Testis (tissue), 2 donors: ENCODE data around the gene CEP295NL.

ENCODE experiments used
- POLR2A ChIP-seq: fragments of 450-650 bp; IDR thresholded peaks from one replicate; pipeline ENCODE4 v1.6.1; 2017; ENCODE audit warnings: antibody characterized with exemption, mild to moderate bottlenecking, moderate library complexity
- TF ChIP-seq, protein P1 (sequence below), 3 experiments: fragments of 450-650 bp in 2 of 3; fragments of 200-600 bp in 1 of 3; sonication (generic) in 1 of 3; IDR thresholded peaks; one replicate each; pipeline ENCODE4 v1.5.1; 2016 to 2019; ENCODE audit warnings: antibody characterized with exemption in 3 of 3, mild to moderate bottlenecking in 2 of 3, moderate library complexity in 1 of 3

DNA sequence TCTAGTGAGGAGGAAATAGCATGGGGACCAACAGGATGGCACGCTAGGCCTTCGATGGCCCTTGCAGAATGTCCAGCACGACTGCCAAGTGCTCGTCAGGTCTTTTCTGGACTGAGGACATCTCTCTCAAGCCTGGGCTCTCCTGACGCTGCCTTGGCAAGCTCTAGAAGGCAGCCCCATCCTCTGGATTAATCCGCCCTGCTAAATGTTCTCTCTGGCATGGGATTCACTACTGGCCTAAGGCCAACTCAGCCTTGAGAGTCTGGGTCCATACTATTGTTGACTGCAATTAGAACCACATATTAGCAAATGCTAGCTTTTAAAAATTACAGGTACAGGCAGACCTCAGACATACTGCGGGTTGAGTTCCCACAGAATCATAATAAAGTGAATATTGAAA, 2.5 kb upstream of the CEP295NL start:
- TF ChIP-seq, protein P1, sequence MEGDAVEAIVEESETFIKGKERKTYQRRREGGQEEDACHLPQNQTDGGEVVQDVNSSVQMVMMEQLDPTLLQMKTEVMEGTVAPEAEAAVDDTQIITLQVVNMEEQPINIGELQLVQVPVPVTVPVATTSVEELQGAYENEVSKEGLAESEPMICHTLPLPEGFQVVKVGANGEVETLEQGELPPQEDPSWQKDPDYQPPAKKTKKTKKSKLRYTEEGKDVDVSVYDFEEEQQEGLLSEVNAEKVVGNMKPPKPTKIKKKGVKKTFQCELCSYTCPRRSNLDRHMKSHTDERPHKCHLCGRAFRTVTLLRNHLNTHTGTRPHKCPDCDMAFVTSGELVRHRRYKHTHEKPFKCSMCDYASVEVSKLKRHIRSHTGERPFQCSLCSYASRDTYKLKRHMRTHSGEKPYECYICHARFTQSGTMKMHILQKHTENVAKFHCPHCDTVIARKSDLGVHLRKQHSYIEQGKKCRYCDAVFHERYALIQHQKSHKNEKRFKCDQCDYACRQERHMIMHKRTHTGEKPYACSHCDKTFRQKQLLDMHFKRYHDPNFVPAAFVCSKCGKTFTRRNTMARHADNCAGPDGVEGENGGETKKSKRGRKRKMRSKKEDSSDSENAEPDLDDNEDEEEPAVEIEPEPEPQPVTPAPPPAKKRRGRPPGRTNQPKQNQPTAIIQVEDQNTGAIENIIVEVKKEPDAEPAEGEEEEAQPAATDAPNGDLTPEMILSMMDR (IDR thresholded peaks at IDR 0.05): no peak
- no peak for TF ChIP-seq POLR2A
